ENCODE results near the gene LAMB1. TPM values are rescaled to one million over a fixed set of nuclear protein-coding genes. Genes with fewer than 3 reads are reported as not detected.

LAMB1 gene
- total RNA-seq, 2 experiments from 2014 or later, result not detected

DNA sequence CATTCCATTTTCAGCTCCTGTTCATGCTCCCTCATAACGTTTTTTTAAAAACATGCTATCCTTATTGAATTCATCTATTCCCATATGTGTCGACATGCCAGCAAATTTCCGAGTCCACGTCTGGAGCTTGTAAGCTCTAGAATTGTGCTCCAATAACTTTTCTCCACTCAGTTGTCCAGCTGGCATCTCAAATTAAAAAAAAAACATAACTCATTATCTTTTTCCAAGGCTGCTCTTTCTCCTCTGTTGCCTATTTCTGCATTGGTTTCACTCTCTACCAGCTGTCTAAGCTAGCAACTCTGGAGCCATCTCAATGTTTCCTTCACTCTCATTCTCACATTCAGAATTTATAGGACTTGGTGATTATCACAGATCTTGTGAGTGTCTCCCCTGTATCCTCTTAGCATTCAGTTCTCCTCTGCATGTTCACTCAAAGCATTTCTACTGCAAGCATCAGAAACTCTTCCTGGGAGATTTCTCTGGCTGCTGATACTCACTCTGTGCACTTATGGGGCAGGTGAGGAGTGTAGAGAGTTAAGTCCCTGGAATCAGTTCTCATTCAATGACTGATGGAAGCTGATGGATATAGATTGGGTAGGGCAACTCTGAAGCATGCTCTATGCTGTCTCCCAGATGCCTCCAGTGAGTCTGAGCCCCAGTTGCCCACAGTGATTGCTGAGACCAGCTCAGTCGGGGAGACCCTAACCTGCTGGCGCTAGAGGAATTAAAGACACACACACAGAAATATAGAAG, 118.7 kb downstream of the LAMB1 start:
- Histone ChIP-seq H3K4me3 (ENCODE audit: low read length) (no peak overlapping the region), H3K9me3 (ENCODE audit: control insufficient read depth in 1 of 2, insufficient read depth in 1 of 2, low read length in 2 of 2) (no peaks in the 10 kb centered on the region), H3K4me1 (ENCODE audit: insufficient read depth, low read length) (no peaks in the 10 kb centered on the region), H3K27ac (ENCODE audit: low read depth in 1 of 2, low read length in 2 of 2) (no peak overlapping the region), H3K36me3 (ENCODE audit: insufficient read depth, low read length) (no peaks in the 10 kb centered on the region), H3K27me3 (ENCODE audit: control insufficient read depth in 1 of 2, insufficient read depth in 2 of 2, low read length in 2 of 2) (peaks cover 0 to 5% of the 10 kb centered on the region in 2 experiments)
- DNase-seq (no peak), ATAC-seq (ENCODE audit: poor library complexity) (no peak)
- no peaks in the 10 kb centered on the region for H3K9me3 Mint-ChIP-seq
- H3K36me3 Mint-ChIP-seq (ENCODE audit: low read depth), result no peaks in the 10 kb centered on the region
- intact Hi-C loops (cut with DNase I, micrococcal nuclease), result loop anchor here in 1 of 2 experiments (10.0 kb wide), 1 partner anchor 729 kb away; no protein-coding TSS in a partner anchor
- H3K4me3 Mint-ChIP-seq, result no peak overlapping the region
- no peak overlapping the region for H3K27ac Mint-ChIP-seq
- ChIA-PET POLR2A (interaction anchor here (1.0 kb wide), 1 partner anchor 9 kb away, joined by 3 read pairs; no protein-coding TSS in a partner anchor), CTCF (interaction anchor here (0.9 kb wide), 1 partner anchor 8 kb away, joined by 3 read pairs; no protein-coding TSS in a partner anchor)
- H3K4me1 Mint-ChIP-seq (ENCODE audit: low read depth), result peaks cover 5% of the 10 kb centered on the region
- TF ChIP-seq, protein P1, sequence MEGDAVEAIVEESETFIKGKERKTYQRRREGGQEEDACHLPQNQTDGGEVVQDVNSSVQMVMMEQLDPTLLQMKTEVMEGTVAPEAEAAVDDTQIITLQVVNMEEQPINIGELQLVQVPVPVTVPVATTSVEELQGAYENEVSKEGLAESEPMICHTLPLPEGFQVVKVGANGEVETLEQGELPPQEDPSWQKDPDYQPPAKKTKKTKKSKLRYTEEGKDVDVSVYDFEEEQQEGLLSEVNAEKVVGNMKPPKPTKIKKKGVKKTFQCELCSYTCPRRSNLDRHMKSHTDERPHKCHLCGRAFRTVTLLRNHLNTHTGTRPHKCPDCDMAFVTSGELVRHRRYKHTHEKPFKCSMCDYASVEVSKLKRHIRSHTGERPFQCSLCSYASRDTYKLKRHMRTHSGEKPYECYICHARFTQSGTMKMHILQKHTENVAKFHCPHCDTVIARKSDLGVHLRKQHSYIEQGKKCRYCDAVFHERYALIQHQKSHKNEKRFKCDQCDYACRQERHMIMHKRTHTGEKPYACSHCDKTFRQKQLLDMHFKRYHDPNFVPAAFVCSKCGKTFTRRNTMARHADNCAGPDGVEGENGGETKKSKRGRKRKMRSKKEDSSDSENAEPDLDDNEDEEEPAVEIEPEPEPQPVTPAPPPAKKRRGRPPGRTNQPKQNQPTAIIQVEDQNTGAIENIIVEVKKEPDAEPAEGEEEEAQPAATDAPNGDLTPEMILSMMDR (IDR thresholded peaks at IDR 0.05), result no peak
- peaks cover 18% of the 10 kb centered on the region for H3K27me3 Mint-ChIP-seq

GRCh38 chr7:107882766-107883165, 120.2 kb downstream of the LAMB1 start:
- POLR2A ChIA-PET, result no interaction called here
- no peaks in the 10 kb centered on the region for H3K9me3 Mint-ChIP-seq
- no peak overlapping the region for H3K4me3 ChIP-seq (ENCODE audit: low read length)

DNA sequence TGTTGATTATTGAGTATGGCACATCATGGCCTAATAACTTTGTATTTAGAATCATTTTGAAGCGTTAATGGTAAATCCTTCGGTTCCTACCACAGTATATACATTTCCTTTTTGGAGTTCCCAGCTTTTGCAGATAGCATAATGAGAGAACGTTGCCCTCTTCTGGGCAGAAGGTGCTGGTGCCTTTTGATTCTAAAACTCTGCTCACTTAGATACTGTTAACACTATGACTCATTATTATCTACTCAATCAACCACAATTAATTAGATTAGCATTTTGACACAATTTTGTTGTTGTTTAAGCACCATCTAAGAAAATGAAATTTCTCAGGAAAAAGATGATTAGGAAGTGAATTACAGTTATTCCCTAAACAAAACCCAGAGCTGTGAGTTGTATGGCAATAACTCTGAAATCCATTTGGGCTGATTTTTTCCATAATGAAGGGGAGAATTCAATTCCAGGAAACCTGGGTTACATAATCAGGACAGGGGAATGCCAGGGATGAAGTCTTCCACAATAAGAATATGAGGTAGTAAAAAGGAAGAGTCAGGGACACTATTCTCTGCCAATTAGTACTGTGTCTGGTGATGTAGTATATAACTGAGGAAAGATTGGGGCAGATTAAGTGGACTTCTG, 123.4 kb downstream of the LAMB1 start:
- Mint-ChIP-seq H3K4me1 (ENCODE audit: low read depth) (peaks cover 36% of the 10 kb centered on the region), H3K27ac (no peak overlapping the region), H3K4me3 (no peak overlapping the region), H3K9me3 (no peaks in the 10 kb centered on the region), H3K27me3 (peaks cover 18% of the 10 kb centered on the region), H3K36me3 (ENCODE audit: low read depth) (no peaks in the 10 kb centered on the region)
- Histone ChIP-seq H3K27me3 (ENCODE audit: control insufficient read depth in 1 of 2, insufficient read depth in 2 of 2, low read length in 2 of 2) (peaks cover 0 to 5% of the 10 kb centered on the region in 2 experiments), H3K4me1 (ENCODE audit: insufficient read depth, low read length) (peaks cover 4% of the 10 kb centered on the region), H3K9me3 (ENCODE audit: control insufficient read depth in 1 of 2, insufficient read depth in 1 of 2, low read length in 2 of 2) (no peaks in the 10 kb centered on the region), H3K27ac (ENCODE audit: low read depth in 1 of 2, low read length in 2 of 2) (no peak overlapping the region), H3K4me3 (ENCODE audit: low read length) (no peak overlapping the region), H3K36me3 (ENCODE audit: insufficient read depth, low read length) (no peaks in the 10 kb centered on the region)
- ChIA-PET CTCF (interaction anchor here (0.6 to 1.5 kb wide), 8 partner anchors 9 to 416 kb away, joined by 3 to 9 read pairs (median 5); no protein-coding TSS in a partner anchor), POLR2A (interaction anchor here (1.2 to 3.2 kb wide), 2 partner anchors 134 to 136 kb away, joined by 5 to 26 read pairs; partner anchors contain the start of gene CBLL1)
- peak; percentile 74 for ATAC-seq (ENCODE audit: poor library complexity)
- DNase-seq, result peak in 6 of 14 experiments; percentile 9 to 79 (median 58)
- intact Hi-C loops (cut with DNase I, micrococcal nuclease), result loop anchor here (1.0 to 10.0 kb wide), 6 partner anchors 136 to 1015 kb away; partner anchors contain the start of gene PIK3CG (in 1 of the 2)
- TF ChIP-seq, protein P1 (IDR thresholded peaks at IDR 0.05), result peak; percentile 72

More at GRCh38 chr7:107882766-107883165, 120.2 kb downstream of the LAMB1 start:
- Histone ChIP-seq H3K27ac (ENCODE audit: low read depth in 1 of 2, low read length in 2 of 2) (no peak overlapping the region), H3K9me3 (ENCODE audit: control insufficient read depth in 1 of 2, insufficient read depth in 1 of 2, low read length in 2 of 2) (no peaks in the 10 kb centered on the region), H3K4me1 (ENCODE audit: insufficient read depth, low read length) (no peaks in the 10 kb centered on the region), H3K27me3 (ENCODE audit: control insufficient read depth in 1 of 2, insufficient read depth in 2 of 2, low read length in 2 of 2) (peaks cover 0 to 5% of the 10 kb centered on the region in 2 experiments), H3K36me3 (ENCODE audit: insufficient read depth, low read length) (no peaks in the 10 kb centered on the region)
- CTCF ChIA-PET, result no interaction called here
- Mint-ChIP-seq H3K27ac (no peak overlapping the region), H3K36me3 (ENCODE audit: low read depth) (no peaks in the 10 kb centered on the region), H3K27me3 (peaks cover 18% of the 10 kb centered on the region), H3K4me3 (no peak overlapping the region), H3K4me1 (ENCODE audit: low read depth) (peaks cover 13% of the 10 kb centered on the region)
- TF ChIP-seq, protein P1 (IDR thresholded peaks at IDR 0.05), result no peak
- intact Hi-C loops (cut with DNase I, micrococcal nuclease), result loop anchor here in 1 of 2 experiments (10.0 kb wide), 1 partner anchor 728 kb away; no protein-coding TSS in a partner anchor
- no peak for ATAC-seq (ENCODE audit: poor library complexity)
- no peak for DNase-seq

Measured in CD4-positive, alpha-beta T cell (primary cell).